Ishikawa (cell line): ENCODE measurements around the gene LIN52.

ENCODE experiments used
- FOXM1 ChIP-seq: IDR thresholded peaks from 2 replicates; pipeline ENCODE4 v1.6.1; 2012; ENCODE audit warnings: low read depth, borderline replicate concordance
- MAX ChIP-seq: IDR thresholded peaks from 2 replicates; pipeline ENCODE4 v1.6.1; 2012
- RAD21 ChIP-seq: IDR thresholded peaks from 2 replicates; pipeline ENCODE4 v1.6.1; 2012; ENCODE audit warnings: low read depth
- REST ChIP-seq: IDR thresholded peaks from 2 replicates; pipeline ENCODE4 v1.6.1; 2012; ENCODE audit warnings: low read depth, mild to moderate bottlenecking
- TAF1 ChIP-seq: IDR thresholded peaks from 2 replicates; pipeline ENCODE4 v1.6.1; 2012; ENCODE audit warnings: low read depth, mild to moderate bottlenecking
- TCF12 ChIP-seq: IDR thresholded peaks from 2 replicates; pipeline ENCODE4 v1.6.1; 2012; ENCODE audit warnings: low read depth
- TEAD4 ChIP-seq: IDR thresholded peaks from 2 replicates; pipeline ENCODE4 v1.6.1; 2012
- USF1 ChIP-seq: IDR thresholded peaks from 2 replicates; pipeline ENCODE4 v1.6.1; 2012
- ZBTB7A ChIP-seq: IDR thresholded peaks from 2 replicates; pipeline ENCODE4 v1.6.1; 2012; ENCODE audit warnings: low read depth

GRCh38 chr14:74249433-74250375 is 164.9 kb downstream of the LIN52 start:
- TF ChIP-seq MAX (no peak), TEAD4 (no peak), FOXM1 (no peak), ZBTB7A (no peak), TAF1 (no peak), TCF12 (no peak), REST (no peak), USF1 (no peak), RAD21 (no peak)
